IPS-NIHi7 (cell line): ENCODE measurements around the gene NPAS2.

Source experiments
- DNase-seq: peaks from one replicate; pipeline ENCODE4 v3.0.0; 2012; ENCODE audit warnings: mixed read lengths; ENCODE audit errors: extremely low spot score

The NPAS2 gene

DNA sequence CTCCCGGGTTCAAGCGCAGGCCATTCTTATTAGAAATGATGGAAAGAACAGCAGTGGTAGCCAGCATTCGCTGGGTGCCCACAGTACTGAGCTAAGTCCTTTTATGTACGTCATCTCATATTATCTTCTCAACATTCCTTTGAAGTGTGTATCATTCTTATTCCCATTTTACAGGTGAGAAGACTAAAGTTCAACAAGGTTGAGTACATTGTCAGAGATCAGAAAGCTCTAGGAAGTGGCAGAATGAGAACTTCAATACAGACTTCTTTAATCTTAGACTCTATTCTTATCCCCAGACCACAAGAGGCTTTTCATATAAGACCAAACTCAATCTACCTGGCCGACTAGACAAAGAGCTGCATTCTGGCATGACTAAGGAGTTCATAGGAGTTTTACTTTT is 86.7 kb downstream of the NPAS2 start:
- no peak for DNase-seq

DNA sequence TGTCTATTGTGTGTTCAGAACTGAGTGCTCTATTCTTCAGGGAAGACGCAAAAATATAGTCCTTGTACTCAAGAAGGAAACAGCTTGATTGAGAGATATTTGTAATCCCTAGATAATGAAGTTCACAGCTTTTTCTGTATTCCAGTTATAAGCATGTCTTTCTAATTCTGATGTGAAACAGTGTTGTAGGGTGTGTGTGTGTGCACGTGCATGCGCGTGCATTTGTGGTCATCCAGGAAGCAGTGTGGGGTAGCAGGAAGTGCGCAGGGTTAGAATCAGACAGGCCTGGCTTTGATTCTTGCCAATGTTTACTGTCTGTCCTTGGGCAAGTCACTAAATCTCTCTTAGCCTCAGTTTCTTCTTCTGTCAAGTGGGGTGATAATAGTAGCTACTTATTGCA is 87.9 kb downstream of the NPAS2 start:
- no peak for DNase-seq

DNA sequence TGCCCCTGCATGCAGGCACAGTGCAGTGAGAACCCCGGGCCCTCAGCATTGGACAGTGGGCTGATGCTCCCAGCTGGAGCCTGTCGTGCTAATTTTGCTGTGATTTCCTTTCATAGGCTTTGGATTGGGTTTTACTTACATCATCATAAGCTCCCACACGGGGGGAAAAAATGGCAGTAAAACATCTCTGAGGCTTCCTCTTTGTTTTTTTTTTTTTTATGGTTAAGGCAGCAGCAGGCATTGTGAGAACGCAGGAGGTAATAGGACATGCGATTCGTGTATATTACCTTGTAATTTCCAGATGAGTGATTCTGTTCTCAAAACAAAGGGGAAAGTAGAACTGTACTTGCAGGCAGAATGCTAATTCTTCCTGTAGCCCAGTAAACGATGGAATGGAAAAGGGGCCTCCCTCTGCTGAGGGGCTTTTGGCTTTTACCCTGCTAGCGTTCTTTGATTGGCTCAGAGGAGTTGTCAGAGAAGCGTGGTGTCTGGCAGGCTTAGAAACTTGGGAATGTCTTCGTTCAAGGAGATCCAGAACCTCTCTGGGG is 89.7 kb downstream of the NPAS2 start:
- DNase-seq = no peak

DNA sequence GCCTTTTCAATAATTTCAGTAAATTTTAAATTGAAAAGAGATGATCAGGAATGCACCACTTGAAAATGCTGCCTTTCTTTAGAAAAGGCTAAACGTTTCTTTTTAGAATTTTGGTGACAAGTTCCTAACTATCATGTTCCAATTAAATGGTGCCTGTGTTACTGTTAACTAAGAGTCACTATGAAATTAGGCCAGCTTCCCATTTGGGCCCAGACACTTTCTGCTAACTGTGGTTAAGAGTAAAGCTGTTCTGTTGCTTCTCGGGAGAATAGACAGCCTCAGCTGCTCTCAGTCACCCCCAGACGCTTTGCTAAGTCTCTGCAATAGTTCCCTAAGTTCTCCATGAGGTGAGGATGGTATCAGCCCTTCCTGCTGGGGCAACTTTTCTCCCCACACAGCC is 90.2 kb downstream of the NPAS2 start:
- DNase-seq = no peak

DNA sequence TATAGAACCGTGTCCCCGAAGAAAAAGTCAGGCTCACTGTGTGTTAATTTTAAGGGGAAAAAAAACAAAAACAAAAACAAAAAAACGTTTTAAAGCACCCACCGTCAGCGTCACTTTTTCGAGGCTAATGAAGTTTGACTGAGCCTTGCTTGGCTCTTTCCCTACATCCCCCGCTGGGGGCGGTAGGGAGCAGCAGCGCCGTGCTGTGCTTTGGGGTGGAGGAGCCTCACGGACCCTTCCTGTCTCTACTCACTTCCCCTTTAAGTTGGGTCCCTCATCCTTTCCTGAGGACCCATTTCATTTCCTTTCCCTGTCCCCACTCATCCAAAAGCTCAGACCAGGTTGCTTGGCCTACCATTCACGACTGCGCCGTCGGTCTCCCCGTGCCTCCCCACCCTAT is 99.4 kb downstream of the NPAS2 start:
- DNase-seq = peak; percentile 76

DNA sequence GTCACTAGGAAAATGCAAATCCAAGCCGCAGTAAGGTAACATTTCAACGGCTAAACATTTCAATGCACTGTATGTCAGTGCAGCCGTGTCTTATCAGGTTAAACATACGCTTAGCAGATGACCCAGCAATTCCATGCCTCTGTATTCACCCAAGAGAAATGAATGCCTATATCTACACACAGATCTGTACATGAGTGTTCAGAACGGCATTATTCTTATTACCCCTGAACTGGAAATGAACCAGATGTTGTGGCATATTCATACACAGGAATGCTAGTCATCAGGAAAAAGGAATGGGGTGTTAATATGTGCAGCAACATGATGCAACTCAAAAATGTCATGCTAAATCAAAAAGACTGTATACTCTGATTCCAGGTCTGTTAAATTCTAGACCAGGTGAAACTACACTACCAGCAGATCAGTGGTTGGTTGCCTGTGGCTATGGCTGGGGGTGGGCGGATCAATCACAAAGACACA is 101.8 kb downstream of the NPAS2 start:
- DNase-seq = no peak

GRCh38 chr2:100923461-100924060 is 103.6 kb downstream of the NPAS2 start:
- DNase-seq = no peak

DNA sequence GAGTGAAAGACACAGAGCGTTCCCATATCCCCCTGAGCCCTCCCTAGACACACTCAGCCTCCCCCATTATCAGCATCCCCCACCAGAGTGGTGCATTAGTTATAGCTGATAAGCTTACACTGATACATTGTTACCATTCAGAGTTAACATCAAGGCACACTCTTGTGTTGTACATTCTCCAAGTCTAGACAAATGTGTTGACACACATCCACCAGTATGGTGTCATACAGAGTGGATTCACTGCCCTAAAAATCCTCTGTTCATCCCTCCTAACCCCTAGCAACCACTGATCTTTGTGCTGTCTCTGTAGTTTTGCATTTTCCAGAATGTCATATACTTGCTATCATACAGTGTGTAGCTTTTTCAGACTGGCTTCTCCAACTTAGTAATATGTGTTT is 104.2 kb downstream of the NPAS2 start:
- DNase-seq = no peak

DNA sequence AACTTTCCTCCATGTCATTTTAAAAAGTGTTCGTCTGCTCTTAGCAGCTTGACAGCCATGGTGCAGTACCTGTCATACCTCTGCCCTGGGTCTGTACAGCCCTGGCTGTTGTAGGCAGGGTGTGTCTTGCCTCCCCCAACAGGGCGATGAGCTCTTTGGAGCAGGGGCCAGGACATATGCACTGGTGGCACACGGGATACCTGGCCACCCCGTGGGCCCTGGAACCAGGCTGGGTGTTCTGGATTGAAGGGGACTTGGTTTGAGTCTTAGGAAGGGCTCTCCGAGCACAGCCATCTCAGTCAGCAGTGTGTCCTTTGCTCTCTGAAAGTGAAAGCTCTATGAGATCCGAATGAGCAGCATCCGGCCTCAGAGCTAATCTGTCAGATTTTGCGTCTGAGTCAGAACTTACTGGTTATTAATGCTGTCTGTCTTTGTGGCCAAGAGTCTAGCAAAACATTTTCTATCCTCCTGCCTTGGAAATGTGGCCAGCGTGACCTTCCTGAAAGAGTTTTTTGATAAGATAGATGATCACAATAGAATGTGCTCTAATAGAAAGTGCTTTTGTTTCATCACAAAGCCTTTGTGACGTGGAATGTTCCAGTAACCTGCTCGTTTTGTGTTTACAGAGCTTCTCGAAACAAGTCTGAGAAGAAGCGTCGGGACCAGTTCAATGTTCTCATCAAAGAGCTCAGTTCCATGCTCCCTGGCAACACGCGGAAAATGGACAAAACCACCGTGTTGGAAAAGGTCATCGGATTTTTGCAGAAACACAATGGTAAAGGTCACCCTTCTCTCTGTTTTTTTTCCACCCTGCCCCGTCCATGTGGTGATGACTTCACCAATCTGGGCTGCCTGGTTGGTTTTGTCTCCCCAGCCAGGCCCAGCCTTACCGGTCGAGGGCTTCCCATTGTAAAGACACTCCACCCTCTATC is 104.8 kb downstream of the NPAS2 start:
- no peak for DNase-seq

DNA sequence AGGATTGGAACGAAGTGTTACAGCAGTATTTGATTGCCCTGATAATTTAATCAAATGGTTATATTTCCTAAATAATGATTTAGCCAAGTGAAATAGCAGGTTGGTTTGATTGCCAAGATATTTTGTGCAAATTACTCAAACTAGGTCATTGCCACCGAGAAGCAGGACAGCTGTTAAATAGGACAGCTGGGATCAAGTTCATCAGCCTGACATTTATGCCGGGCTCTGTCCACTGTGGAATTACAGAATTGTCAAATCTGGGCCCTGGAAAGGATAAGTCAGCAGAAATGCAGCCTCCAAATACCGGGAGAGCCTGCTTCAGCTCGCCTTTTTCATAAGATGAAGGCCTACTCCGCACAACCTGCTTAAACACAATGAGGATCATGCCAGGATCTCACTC is 108.3 kb downstream of the NPAS2 start:
- DNase-seq = no peak

GRCh38 chr2:100929147-100929546 is 109.2 kb downstream of the NPAS2 start:
- DNase-seq = no peak

DNA sequence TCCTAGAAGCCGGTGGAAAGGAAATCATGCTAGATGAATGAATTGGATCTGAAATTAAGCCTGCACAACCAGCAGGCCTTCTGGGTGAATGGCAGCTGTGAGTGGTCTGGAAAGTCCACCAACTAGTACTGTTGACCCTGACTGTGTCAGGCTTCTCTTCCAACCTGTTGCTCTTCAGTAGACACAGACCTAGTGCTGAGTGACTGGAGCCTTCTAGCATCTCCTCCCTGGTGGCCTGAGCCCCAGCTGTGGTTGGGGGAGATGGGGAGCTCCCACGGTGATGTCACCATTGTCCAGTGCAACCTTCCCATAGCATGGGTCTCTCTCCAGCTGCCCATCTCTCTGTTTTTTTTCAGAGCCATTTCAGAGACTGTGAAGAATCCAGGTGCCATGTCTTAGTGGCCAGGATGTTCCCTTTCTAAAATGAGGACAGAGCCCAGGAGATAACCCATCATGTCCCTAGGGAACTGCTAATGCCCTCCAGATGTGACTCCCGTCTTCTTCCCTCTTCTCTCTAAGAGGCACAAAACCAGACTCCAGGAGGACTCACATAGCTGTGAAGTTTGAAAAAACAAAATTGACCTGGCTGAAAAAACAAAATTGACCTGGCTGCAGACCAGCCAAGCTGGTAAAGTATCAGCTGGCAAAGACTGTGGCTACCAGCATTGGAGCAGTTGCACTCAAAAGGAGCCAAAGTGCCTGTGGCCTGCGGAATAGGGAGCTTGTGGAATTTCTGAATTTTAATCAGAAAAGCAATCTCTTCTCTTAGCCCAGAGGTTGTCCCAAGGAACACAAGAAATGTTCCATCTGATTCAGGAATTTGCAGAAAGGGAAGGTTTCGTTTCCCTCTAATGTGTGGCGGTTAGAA is 114.8 kb downstream of the NPAS2 start:
- DNase-seq = no peak

DNA sequence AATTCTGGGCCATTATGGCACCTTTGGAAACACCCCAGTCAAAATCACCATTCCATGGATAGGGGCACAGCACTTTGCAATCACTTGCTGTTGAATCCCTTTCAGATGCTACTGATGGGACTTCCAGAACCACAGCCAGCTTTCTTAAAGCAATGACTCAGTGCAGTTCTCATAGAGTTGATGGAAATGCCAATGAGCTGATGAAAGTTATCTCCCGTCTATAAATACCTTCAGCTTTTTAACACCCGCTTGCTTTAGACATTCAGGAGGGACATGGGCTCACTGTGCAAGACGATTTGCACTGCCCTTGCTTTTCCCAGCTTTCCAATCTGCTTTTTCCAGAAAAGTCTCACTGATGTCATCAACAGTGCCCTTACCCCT is 115.4 kb downstream of the NPAS2 start:
- no peak for DNase-seq

- no peak for DNase-seq
Observed at GRCh38 chr2:100936070-100936741, 116.3 kb downstream of the NPAS2 start.

DNA sequence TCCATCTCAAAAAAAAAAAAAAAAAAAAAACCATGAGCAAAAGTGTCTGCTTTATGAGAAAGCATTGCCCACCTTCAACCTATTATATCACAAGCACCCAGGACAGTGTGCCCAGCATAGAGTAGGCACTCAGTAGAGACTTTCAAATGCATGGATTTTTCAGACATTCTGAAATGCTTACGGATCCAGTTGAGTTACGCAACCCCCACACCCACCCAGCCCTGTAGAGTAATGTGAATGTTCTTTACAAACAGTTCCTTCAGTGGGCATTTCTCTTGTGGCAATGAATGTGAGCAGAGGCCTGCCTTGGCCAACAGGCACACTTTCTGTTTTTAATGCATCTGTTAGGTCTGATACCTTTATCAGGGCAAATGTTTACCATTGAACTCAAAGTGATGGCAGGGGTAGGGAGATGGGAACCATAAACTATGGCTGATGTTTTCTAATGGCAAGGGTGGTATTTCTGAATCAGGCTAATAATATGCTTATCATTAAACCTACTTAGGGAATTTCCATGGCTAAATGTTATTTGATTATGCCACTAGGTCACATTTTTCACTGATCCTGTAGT is 117.1 kb downstream of the NPAS2 start:
- DNase-seq = no peak

GRCh38 chr2:100938031-100939026 is 118.4 kb downstream of the NPAS2 start:
- DNase-seq = no peak

GRCh38 chr2:100939445-100939844 is 119.5 kb downstream of the NPAS2 start:
- no peak for DNase-seq

- no peak for DNase-seq
Observed at GRCh38 chr2:100940240-100940639, 120.3 kb downstream of the NPAS2 start.

GRCh38 chr2:100940766-100941645 is 121.1 kb downstream of the NPAS2 start:
- DNase-seq = no peak
